Brain pericyte (primary cell): ENCODE measurements around the gene YTHDC2.

Experiments
- DNase-seq: peaks from one replicate; pipeline ENCODE4 v3.0.0-alpha.2; 2012; ENCODE audit warnings: low read depth, low spot score

YTHDC2 gene

DNA sequence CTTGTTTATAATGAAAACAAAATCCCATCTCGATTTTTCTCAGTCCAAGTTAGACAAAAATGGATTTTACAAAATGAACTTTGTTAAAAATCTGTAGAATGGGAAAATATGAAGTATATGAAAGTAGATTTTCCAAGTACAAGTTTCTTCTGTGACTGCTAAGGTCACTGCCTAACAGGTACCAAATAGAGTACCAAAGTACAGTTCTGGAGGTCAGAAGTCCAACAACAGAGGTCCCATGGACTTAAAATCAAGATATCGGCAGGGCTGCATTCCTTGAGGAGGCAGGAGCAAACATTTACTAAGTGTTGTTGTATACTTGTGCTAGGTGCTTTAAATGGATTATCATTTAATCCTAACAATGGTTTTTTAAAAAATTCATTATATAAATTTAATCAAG, 5.9 kb downstream of the YTHDC2 start:
- DNase-seq: no peak

DNA sequence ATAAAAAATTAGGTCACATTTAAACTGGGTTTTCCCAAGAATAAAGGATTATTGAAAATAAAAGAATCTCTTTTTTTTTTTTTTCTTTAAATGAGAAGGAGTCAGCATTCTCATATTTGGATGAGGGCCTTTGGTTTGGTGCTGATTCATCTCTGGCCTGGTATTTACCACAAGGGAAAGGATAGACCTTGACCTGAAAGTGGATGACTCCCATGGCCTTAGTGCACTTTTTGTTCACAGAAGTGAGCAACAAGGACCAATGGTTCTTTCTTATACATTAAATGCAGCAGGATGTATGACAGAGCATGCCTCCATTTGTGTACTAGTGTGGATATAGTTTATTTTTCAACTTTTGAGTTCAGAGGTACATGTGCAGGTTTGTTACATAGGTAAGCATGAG, 6.9 kb downstream of the YTHDC2 start:
- no peak for DNase-seq

DNA sequence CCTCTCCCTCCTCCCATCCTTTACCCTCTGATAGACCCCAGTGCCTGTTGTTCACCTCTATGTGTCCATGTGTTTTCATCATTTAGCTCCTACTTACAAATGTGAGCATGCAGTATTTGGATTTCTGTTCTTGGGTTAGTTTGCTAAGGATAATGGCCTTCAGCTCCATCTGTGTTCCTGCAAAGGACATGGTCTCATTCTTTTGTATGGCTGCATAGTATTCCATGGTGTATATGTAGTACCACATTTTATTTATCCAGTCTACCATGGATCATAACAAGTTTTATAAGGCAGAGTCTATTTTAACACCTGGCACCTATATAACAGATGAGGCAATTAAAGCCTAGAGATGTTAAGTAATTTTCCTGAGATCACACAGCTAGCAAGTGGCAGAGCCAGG, 7.4 kb downstream of the YTHDC2 start:
- no peak for DNase-seq

DNA sequence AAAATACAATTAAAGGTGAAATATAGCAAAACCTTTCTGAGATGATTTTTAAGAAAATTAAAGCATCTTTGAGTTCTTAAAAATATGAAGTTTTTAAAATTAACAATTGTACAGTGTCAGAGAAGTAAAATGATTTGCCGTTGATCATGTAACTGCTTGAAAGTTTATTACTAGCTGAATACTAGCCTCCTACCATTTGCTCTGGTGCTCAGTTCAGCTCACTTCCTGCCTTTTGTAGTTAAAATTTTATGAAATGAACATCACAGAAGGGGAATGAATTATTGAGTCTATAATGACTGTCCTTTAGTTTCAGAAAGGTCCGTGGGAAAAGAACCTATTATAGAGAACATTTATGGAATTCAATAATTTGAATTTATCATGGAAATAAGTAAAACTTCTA, 9.7 kb downstream of the YTHDC2 start:
- DNase-seq: no peak

DNA sequence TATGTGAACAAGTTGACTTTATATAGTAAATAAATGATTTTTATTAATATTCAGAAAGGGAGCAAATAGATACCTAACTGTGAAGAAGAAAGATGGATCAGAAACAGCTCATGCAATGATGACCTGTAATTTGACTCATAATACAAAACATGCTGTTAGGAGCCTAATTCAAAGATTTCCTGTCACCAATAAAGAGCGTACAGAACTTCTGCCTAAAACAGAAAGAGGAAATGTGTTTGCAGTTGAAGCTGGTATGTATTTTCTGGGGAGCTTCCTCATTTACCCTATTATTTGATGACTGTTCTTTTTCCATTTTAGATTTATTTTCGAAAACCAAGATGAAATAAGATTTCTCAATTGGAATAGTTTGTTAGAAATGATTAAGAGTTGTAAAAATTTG, 11.4 kb downstream of the YTHDC2 start:
- no peak for DNase-seq

DNA sequence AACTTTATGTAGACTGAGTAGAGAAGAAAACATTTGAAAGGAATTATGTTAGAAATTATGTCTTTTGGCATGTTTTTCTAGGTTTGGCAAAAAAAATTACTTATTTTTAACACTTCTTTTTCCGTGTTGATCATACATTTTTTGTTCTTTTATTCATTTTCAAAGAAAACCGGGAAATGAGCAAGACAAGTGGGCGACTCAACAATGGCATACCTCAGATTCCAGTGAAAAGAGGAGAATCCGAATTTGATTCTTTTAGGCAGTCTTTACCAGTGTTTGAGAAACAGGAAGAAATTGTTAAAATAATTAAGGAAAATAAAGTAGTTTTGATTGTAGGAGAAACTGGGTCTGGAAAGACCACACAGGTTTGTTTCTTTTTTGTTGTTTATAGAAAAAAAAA, 12.9 kb downstream of the YTHDC2 start:
- DNase-seq: no peak

DNA sequence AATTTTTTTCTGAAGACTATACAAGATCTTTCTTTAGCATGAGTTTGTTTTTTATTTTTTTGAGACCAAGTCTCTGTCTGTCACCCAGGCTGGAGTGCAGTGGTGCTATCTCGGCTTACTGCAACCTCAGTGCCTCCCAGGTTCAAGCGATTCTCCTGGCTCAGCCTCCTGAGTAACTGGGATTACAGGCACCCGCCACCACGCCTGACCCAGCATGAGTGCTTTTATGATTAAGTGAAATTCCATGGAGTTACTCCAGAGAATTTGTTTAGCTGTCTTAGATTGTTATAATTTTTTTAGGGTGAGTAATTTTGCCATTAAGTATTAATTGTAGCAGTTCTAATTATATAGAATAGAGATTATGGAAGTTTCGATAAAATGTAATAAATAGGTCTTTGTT, 14.3 kb downstream of the YTHDC2 start:
- no peak for DNase-seq

DNA sequence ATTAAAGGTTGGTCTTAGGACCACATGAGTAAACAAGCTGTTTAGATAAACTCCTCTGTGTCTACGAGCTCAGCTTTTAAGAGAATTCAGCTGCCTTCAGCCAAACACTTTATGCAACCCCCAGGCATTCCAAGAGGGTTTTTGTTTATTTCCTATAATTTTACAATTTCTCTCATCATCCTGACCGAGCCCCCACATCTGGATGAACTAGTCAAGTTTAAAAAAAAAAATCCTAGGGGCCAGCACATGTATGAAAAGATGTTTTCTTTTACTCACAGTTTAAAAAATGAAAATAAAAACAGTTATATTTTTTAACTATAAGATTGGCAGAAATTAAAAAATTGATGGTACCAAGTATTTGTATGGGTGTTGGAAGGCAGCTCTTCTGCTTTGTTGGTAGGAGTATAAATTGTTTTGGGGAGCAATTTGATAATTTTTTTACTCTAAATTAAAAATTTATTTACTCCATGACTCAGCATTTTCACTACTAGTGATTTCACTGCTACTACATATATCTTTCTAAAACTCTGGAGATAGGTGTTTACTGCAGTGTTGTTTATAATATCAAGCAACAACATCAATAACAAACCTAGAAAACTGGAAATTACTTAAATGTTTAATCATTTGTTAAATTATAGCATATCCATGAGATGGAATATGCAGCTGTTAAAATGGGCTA, 18.1 kb downstream of the YTHDC2 start:
- no peak for DNase-seq

DNA sequence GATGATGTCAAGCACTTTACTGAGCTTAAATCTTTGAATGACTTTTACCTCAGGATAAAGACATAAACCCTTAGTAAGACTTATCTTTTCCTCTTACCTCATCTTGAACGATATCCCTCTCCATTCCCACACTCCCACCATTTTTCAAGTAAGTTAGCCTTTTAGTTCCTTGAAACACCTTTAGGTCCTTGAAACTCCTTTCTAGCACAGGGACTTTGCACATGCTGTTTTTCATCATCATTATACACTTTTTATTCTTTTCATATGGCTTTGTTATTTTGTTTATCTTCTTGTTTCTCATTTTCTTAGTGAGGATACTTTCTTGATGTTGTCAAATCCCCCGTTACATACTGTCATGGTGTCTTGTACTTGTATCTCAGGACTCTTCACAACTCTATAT, 24.8 kb downstream of the YTHDC2 start:
- DNase-seq: no peak

DNA sequence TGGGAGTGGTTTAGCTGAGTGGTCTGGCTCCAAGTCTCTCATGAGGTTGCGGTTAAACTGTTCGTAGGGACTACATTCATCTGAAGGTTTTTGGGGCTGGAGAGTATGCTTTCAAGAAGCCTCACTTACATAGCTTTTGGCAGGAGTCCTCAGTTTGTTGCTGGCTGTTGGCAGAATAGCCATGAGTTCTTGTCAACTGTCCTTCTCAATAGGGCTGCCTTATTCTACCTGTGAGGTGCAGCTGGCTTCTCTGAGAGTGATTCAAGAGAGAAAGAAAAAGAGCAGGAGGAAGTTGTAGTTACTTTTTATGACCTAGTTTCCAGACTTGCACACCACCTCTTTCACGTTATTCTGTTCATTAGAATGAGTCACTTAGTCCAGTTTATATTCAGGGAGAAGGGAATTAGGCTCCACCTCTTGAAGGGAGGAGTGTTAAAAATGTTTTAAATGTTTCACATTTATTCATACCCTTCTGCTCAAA, 33.2 kb downstream of the YTHDC2 start:
- DNase-seq: no peak

DNA sequence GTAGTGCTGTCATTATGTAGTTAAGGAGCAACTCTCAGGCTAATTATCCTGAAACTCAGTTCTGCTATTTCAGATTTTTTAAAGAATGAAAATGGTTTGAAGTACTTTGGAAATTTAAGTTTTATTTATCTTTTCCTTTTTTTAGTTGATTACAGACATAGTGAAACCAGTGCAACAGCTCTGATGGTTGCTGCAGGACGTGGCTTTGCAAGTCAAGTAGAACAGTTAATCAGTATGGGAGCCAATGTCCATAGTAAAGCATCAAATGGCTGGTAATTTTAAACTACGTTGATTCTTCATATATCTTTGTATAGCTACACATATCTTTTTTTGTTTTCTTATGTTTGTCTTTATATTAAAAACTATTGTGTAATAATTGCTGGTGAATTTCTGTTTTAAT, 34.9 kb downstream of the YTHDC2 start:
- no peak for DNase-seq

DNA sequence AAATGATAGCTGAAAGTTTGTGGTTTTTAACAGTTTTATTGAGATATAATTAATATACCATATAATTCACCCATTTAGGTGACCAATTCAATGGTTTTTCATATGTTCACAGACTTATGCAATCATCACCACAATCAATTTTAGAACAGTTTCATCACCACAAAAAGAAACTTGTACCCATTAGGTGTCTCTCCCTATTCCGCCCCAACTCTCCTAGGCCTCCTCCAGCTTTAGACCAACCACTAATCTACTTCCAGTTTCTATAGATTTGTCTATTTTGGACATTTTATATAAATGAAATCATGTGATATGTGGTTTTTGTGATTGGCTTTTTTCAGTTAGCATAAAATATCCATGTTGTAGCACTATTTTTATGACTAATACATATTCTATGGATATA, 38.6 kb downstream of the YTHDC2 start:
- no peak for DNase-seq

DNA sequence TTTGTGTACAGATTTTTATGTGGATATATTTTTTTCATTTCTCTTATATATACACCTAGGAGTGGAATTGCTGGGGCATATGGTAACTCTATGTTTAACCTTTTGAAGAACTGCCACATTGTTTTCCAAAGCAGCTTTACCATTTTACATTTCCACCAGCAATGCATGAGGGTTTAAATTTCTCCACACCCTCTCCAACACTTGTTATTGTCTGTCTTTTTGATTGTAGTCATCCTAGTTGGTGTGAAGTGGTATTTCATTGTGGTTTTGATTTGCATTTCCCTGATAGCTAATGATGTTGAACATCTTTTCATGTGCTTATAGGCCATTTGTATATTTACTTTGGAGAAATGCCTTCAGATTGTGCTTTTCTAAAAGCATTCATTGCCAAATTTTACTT, 39.1 kb downstream of the YTHDC2 start:
- DNase-seq: no peak

DNA sequence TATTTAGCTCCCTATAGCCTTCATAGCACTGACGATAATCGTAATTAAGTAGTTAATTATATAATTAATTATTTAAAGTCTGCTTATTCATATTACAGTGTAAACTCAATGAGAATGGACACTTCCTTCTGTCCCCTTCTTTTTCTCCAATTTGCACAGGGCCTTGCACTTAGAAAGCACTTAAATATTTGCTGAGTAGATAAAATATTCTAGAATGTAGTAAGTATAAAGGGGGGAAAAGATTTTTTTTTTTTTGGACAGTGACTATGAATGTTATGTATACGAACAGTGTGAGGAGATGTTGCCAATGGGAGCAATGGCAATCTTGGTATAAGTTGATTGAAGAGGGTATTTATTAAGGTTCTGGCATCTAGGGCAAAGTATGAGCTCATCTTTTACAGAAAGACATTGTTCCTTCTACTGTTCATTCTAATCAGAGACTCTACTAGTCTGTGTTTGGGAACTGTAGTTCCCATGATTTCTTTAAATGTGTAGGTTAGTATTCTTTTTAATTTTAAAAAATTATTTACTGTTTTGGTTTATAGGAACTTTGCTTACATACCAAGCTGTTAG, 49.4 kb downstream of the YTHDC2 start:
- no peak for DNase-seq

DNA sequence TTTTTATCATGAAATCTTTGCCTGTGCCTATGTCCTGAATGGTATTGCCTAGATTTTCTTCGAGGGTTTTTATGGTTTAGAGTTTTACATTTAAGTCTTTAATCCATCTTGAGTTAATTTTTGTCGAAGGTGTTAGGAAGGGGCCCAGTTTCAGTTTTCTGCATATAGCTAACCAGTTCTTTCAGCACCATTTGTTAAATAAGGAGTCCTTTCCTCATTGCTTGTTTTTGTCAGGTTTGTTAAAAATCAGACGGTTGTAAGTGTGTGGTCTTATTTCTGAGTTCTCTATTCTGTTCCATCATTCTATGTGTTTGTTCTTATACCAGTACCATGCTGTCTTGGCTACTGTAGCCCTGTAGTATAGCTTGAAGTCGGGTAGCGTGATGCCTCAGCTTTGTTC, 55.9 kb downstream of the YTHDC2 start:
- DNase-seq: no peak

DNA sequence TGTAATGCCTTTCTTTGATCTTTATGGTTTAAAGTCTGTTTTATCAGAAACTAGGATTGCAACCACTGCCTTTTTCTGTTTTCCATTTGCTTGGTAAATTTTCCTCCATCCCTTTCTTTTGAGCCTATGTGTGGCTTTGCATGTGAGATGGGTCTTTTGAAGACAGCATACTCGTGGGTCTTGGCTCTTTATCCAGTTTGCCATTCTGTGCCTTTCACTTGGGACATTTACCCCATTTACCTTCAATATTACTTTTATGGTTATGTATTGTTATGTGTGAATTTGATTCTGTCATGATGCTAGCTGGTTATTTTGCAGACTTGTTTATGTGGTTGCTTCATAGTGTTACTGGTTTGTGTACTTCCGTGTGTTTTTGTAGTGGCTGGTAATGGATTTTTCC, 59.2 kb downstream of the YTHDC2 start:
- DNase-seq: no peak

DNA sequence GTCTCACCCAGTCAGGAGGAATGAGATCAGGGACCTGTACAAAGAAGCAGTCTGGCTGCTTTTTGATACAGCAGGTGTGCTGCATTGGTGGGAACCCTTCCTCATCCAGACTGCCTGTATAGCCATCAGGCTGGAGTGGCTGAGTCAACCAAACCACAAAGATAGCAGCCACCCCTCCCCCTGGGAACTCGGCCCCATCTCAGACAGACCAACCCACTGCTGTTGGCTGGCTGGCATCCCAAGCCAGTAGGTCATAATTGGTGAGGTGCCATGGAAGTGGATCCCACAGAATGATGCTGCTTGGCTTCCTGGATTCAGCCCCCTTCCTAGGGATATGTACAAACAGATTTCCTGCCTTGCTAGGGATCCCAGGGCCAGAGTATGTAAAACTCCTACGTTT, 60.9 kb downstream of the YTHDC2 start:
- DNase-seq: no peak

DNA sequence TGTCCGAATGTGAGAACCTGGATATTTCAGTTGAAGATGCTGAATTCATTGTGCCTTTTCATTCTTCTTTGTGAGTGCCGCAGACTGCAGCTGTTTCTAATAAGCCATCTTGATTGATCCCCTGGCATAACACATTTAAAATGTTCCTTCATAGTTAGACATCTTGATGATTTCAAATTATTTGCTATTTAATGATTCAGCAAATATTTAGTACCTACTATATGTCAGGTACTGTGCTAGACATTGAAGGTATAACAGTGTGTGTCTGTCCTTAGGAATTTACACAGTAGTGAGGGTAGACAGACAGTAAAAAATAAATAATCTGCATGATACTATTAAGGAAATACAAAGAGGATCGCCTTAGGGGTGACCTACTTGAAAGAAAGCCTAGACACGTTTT, 61.6 kb downstream of the YTHDC2 start:
- no peak for DNase-seq

DNA sequence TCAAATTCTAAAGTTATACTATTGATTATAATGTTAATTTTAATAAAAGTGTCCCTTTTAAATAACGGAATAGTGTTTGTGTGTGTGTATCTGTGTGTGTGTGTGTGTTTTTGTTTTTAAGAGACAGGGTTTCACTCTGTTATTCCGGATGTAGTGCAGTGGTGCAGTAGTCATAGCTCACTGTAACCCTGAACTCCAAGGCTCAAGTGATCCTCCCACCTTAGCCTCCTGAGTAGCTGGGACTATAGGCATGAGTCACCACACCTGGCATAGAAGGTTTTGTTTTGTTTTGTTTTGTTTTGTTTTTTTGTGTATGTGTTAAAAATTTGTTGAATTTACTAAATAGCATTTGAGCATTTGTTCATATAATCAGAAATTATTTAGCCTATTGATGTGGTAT, 64.6 kb downstream of the YTHDC2 start:
- DNase-seq: no peak

DNA sequence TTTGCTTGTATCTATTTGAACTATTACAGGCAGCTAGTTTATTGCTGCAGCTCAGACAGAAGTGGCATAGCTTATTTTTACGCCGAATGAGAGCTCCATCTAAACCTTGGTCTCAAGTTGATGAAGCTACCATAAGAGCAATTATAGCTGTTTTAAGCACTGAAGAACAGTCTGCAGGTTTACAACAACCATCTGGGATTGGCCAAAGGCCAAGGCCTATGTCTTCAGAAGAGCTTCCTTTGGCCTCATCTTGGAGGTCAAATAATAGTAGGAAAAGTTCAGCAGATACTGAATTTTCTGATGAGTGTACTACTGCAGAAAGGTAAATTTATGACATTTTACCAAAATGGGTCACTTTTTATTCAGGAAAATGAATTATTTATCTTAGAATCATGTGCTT, 67.9 kb downstream of the YTHDC2 start:
- DNase-seq: no peak

DNA sequence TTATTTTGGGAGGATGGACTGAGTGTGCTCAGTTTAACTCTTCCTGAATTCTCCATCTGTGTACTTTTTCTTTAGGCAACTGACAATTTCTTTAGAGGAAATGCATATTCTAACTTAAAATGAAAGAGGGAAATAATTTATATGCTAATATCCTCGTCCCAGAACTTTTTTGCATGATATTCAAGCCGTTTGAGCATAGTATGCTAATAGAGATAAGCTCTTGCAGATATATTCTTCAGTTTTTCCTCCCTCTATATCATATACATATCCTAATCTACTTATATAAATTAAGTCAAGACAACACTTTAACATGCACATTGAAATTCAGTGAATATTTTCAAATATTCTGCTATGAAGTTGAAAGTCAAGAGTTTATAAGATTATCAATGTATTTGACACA, 84.7 kb downstream of the YTHDC2 start:
- no peak for DNase-seq

DNA sequence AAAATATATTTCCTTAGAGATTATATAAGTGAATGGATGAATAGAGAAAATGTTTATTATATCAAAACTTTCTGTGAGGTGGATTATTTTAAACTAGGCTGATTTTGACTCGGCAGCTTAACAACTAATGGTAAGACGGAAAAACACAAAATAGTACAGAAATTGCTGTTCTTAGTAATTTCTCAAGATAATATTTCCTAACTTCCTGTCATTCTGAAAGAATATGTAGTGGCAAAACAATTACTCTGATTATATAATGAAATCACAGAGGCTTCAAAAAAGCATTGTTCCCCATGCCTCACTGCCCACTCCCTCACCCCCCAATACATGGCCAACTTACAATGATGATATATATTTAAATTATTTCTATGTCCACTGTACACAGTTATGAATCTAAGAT, 85.4 kb downstream of the YTHDC2 start:
- no peak for DNase-seq

DNA sequence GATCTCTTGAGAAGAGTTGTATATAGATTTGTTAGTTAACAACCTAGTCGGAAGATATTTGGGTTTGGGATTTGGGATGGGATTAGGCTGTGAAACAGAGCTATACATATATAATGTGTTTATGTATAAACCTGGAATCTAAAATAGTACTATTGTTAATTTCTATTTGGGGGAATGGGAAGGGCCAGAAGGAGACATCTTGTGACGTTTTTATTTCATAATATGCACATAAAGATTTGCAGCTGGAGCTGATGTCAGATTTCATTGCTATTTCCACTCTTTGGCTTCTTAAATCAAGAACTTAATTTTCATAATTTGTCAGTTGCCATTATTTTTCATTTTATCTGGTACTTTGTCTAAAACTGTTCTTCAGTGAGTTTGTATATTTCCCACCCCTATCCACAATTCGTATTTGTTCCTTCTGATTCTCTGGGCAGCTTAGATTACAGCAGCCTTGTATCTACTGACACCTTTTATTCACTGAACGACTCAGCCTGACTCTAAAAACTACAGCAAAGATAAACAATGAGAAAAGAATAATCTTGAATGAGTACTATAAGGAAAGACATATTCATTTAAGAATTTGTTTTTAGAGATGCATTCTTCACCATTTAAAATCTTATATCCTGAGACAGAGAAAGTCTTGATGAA, 86.9 kb downstream of the YTHDC2 start:
- no peak for DNase-seq
